Stimulated activated CD8-positive, alpha-beta memory T cell treated with anti-CD3 and anti-CD28 coated beads, Interleukin-7, amount 100 ng/mL, for 4 hours (primary cell): ENCODE results near the gene EFCAB11.

ENCODE experiments used
- DNase-seq, 2 donors: peaks; one replicate each; pipeline ENCODE4 v3.0.0-alpha.2; 2020; ENCODE audit warnings: low read depth in 2 of 2

EFCAB11 gene

DNA sequence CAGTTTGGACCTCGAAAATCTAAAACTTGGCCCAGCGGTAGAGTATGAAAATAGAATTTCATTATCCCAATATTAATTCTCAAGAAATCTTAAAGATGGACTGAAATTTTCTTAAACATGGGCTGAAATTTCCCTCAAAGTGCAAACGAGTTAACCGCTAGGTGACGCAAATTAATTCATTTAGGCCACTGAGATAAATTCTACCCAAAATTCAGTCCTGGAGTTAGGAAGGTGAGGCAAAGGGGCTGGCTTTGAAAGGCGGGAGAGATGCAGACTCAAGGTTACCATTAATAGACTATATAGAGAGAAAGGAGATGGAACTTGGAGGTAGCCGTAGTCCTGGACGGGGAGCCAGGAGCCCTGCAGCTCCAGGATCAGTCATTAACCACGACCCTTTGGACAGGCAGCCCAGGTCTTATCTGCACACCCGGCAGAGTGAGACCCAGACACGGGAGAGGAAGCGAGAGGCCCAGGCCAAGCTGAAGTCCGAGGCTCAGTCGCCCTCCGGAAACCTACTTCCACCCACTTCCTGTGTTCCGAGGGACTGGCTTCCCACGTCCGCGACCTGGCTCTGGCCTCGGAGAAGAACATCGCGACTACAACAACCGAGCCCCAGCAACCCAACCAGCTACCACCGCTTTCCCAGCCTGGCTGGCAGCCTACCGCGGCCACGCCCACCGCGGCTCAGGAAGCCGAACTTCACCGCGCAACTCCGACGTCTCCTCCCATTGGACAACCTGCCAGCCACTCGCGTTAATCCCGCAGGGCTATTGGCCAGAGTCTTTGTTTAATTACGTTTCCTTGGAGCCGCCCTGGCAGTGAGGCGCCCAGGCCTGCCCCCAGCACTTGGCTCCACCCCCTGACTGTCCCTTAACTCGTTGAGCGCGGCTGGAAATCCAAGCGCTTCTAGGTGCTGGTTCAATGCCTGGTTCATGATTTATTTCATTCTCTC lies at the start of gene EFCAB11:
Gene EFCAB11, minus strand, starts transcription at position 661 of the 952 bp plus-strand sequence. Its CDS starts 70 bp downstream, at position 591.
- peak; percentile 92 to 93 for DNase-seq

GRCh38 chr14:90003526-90004307 lies 49.2 kb upstream of the EFCAB11 start:
- no peak for DNase-seq

DNA sequence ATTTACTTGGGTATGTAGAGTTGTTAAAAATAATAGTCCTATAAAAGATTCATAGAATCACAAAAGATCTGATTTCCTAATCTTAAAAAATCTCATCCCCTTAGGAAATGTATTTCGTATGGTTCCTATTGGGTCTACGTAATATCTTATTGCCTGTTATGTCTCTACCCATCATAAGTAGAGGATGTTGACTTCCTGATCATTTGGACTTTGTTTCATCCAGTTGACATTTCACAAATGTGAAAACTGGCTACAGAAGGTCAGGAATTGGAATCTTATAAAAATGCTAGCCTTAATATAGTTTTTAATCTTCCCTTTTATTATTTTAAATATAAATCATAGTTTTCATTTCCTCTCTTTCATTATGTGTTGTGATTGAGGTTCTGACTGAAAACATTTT lies 46.4 kb upstream of the EFCAB11 start:
- no peak for DNase-seq

- DNase-seq, result no peak
These were observed 42.4 kb upstream of the EFCAB11 start for GRCh38 chr14:89996963-89997362.

- no peak for DNase-seq
These were observed 37.7 kb upstream of the EFCAB11 start for GRCh38 chr14:89992273-89992672.

DNA sequence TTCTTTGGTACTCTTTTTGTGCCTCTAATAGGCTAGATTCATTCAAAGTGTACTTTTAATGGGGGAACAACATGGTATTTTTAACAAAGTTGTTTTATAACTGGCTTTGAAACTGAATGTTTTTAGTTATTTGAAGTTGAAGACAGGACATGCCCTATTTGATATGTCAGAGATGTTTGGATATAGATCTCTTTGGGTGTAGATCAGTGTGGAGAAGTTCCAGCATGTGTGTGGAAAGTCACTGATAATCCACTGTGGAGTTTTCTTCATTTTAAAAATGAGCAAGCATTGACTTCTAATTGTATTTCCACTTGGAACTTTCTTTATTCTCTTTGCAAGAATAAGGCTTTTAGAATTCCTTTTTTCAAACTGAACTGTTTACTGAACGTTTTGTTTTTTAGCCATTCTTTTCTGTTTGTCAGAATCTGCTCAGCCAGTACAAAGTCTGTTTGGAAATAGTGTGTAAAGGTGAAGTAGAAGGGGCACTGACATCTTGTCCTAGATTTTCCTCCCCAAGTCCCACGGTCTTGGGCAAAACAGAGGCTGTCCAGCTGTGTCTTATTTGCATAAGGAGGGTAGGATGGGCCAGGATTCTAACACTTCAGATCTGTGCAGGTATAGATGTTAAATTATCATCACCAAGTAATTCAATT lies 36.2 kb upstream of the EFCAB11 start:
- no peak for DNase-seq

DNA sequence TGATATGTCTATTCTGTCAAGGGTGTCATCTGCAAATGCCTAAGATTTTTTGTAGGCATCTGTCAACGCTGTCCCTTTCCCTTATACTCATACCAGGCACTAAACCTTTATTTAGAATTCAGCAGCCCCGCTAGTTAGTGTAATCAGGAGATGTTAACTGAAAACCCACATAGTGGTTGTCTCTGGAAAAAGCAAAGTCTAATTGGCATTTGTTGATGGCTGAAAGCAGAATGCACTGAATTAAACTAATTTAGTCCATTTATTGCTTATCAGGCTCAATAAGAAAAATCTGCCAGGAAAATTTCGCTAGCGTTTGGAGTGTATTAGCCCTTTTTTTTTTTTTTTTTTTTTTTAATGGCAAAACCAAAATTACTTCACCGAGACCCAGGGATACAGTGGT lies 35.7 kb upstream of the EFCAB11 start:
- no peak for DNase-seq

DNA sequence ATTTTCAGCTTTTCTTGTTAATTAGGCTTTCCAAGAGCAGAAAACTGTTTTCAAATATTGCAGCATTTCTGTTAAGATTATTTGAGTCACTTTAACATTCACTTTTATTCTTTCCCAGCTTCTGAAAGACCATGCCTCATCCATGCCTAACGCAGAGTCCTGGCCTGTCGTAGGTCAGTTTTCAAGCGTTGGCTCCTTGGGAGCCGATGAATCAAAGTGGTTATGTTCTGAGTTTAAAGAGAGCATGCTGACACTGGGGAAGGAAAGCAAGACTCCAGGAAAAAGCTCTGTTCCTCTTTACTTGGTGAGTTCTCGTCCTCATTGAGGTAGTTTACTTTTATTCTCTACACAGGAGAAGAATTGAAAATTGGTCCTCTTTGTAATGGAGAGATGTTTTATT lies 34.3 kb upstream of the EFCAB11 start:
- DNase-seq, result no peak

DNA sequence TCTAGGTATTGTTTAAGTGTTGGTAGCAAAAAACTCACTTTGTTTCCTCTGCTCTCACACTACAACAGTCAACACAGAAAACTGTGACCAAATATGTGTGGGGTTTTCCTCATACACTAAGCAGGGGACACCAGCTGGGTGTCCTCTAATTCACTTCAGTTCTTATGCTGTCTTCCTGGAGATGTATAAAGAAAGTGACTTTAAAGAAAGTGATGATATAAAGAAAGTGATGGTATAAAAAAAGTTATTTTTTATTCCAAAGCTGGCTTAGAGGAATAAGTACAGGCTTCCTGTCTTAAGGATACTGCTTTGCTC lies 32.6 kb upstream of the EFCAB11 start:
- no peak for DNase-seq

- no peak for DNase-seq
These were observed 32.1 kb upstream of the EFCAB11 start for GRCh38 chr14:89986462-89987160.

DNA sequence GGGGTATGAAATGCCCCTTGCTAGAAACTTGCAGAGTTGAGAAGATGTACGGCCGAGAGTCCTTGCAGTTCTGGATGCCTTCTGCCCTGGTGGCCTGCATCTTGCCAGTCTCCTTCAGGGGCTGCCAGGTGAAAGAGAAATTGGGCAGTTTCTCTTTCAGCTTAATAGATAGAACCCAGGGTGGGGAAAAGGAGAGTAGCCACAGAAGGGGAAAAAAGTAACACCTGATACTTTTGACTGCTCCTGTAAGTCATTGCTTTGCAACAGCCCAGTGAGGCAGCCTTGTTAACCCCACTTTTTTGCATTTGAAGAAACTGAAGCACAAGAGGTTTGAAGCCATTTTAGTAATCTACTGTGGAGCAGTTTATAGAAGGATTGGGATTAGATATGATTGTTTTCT lies 28.8 kb upstream of the EFCAB11 start:
- DNase-seq, result no peak

DNA sequence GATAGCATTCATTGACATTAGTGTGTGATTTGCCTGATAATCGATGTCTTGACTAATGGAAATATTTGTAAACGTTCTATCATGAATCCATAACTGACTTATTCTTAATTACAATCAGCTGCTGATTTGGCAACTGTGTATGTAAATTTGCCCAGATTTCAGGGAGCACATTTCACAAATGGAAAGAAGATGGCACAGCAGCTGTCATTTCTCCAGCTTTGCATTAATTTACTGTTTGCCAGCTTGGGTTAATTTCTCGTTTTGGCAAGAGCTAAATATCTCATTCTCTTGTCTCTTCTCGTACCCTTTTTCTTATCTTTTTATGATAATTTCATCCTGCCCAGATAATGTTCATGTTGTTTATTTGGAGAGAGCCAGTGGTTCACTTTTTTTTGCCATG lies 24.1 kb upstream of the EFCAB11 start:
- no peak for DNase-seq

- no peak for DNase-seq
These were observed 23.1 kb upstream of the EFCAB11 start for GRCh38 chr14:89977668-89978067.

DNA sequence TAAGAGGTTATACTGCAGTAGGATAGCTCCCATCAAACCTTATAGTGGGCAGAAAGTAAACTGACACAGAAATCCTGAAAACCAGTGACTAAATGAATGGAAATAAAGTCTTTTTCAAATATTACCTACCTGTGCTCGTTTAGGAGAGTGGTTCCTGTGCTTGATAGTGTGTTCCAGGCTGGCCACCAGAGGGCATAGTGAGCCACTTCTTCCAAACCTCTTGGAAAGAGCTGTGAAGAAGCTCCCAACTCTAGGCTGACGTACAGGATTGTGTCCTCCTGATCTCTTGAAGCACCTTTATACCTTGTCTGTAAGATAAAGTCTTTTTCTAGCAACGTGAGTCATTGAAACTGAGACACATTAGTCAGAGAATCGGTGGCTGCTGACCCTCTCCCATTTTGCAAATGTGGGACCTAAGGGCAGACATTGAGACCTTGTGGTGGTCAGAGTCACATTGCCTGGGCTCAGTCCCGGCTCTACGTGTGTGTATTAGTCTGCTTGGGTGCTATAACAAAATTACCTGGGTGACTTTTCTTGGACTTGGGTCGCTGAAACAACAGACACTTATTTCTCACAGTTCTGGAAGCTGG lies 18.8 kb upstream of the EFCAB11 start:
- DNase-seq, result peak in 1 of 2 donors; percentile 17

- DNase-seq, result no peak
These were observed 11.3 kb upstream of the EFCAB11 start for GRCh38 chr14:89965839-89966238.

- no peak for DNase-seq
These were observed 8.9 kb upstream of the EFCAB11 start for GRCh38 chr14:89963288-89963978.

DNA sequence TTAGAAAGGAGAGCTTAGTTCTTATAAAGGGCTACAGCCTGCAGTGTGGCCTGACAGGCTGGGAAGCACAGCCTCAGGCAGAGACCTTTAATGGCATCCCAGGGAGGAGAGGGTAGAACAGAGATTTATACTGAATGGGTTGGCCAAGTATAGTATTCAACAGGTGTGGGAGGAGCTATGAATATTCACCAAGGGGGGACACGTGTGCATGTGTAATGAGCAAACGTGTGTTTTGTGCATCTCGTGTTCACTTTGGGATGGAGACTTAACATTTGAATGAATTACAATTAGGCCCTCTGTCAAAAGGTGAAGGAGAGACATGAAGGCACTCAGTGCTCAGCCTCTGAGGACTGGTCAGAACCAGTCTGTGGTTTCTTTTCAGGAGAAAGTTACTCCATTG lies 6.4 kb upstream of the EFCAB11 start:
- no peak for DNase-seq

DNA sequence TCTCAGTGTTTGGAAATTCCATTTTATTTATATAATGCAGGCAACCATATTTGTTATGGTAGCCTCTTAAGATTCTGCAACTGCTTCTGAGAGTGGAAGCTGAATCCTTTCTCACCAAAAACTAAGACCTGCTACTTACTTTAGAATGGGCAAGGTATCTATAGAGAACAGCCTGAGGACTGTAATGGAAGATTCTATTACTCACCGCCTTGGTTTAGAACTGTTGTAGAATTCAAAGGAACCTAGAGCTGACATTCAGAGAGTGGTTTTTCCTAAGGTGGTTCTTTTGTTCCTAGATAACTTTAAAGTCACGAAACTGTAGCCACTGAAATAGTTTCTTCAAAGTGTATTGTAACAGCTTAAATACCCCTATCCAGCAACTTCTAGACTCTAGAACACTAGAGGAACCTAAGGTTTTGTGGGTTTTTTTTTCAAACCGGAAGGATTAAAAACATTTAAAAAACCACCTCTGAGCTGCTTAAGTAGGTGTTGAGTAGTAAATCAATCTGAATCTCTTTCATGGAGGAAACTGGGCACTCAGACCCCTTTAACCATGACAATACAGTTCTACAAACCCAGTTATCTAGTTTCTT lies 5.4 kb upstream of the EFCAB11 start:
- DNase-seq, result no peak

DNA sequence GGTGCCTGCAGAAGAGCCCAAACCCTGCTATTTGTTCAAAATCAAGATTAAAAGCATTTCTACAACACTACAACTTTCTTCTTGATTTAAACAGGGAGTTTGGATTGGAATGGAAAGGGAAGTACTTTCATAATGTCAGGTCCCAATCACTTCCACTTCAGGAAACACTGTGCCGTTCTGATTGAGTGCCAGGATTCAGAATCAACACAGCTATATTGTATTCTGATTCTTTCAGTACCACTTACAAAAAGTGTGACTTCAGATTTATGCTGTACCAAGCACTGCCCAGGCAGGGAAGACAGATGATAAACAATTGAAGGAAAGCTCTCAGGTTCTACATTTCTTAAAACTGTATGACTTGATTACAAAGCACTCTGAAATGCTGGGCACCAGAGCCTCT lies 4.4 kb upstream of the EFCAB11 start:
- no peak for DNase-seq

DNA sequence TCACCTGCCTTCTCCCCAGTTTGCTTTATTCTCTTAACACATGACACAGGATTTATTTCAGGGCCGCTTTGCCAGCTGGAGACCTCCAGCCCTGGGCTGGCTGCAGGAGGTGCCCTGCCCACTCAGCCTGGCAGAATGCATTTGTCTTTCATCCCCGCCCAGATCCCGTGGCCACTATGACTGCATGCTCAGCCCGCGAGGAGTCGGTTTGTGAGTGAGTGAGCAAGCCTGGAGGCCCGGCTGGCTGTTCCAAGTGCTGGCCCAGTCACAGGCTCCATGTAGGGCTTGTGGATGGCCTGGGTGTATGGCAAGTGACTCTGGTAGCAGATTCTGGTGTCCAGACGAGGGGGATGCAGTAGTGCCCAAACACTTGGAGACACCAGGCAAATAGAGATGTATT lies 3.3 kb upstream of the EFCAB11 start:
- DNase-seq, result no peak
